Myocyte (in vitro differentiated cells): ENCODE data around the gene SEC23A. TPM values are rescaled to one million over a fixed set of nuclear protein-coding genes. Genes with fewer than 3 reads are reported as not detected.
"Not testable (repeated sequence)": the region's sequence is repeated elsewhere in the genome, so short reads cannot be mapped to it uniquely, and the experiment has no call there.

Experiments used
- DNase-seq: peaks from one replicate; pipeline ENCODE4 v3.0.0-alpha.2; 2012; ENCODE audit warnings: low read depth
- polyA plus RNA-seq: library from polyadenylated mRNA; unstranded; fragments of >200 nt; gene quantifications from one replicate; pipeline ENCODE4 v1.2.1, GENCODE V29; 2012; ENCODE audit warnings: missing spikeins
- total RNA-seq: library from RNA; depleted of rRNA; stranded (reverse); fragments of >200 nt; gene quantifications from 2 replicates; pipeline ENCODE4 v1.2.3, GENCODE V29; 2014

Gene SEC23A
- total RNA-seq = 140 and 184 TPM in 2 replicates
- polyA plus RNA-seq = 95.5 TPM

DNA sequence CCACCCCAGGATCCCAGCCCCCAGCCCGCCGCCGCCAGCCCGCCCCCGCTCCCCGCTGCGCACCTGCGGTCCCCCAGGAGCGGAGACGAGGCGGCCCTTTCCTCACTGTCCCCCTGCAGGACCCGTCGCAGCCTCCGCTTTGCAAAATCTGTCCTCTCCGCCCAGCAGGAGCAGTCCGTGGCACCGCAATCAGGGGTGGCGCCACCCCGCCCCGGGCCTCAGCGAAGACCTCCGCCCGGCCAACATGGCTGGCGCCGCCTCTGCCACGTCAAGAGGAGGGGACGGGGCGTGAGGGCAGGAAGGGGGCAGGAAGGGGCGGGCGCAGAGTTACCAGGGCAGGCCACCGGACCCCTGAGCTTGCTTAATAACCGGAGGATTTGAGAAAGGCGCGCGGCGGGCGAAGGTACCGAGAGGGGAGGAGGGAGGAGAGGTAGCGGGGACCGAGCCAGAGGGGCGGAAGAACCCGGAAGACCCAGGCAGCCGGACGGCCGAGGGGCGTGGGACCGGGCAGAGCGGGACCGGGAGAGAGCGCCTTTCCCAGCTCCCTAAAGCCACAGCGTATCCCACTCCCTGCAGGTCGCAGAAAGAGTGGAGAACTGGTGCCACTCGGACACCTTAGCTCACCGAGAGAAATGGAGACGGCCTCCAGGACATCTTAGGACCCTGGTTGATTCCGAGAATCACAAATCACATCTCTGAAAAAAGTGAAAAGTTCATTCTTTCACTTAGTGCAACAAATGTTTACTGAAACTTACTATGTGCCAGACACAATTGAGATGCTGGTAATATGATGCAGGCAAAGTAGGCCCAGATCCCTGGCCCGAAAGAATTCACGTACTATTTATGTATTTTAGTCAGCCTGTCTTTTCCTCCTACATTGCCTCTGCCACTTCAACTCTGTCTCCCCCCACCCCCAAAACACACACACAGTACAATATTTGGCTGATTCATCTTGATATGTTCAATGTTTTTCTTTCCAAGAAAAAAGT, at the start of gene SEC23A:
Gene SEC23A (minus strand): TSS at position 267 of the 989 bp plus-strand sequence. CDS start 7,117 bp downstream, outside the sequence.
- DNase-seq = peak; percentile 86

DNA sequence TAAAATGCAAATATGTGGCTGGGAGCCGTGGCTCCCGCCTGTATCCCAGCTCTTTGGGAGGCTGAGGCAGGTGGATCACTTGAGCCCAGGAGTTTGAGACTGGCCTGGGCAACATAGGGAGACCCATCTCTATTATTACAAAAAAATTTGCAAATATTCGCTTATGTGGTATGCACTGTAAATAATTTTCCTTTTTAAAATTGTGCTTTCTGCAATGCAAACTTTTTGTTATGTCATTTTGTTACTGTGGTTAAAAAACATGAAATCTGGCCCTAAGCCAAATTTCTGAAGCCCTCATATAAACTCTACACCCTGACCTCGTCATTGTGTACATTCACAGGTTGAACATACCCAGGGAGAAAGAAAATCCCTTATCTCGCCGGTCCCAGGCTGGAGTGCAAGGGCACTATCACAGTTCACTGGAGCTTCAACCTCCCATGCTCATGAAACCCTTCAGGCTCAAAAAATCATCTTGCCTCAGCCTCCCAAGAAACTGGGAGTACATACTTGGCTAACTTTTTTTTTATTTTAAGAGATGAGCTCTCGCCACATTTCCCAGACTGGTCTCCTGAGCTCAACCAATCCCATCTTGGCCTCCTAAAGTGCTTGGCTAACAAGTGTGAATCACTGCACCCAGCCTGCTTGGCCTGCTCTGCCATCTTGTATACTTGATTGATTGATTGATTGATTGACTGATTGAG, 42.4 kb upstream of the SEC23A start:
- no peak for DNase-seq

DNA sequence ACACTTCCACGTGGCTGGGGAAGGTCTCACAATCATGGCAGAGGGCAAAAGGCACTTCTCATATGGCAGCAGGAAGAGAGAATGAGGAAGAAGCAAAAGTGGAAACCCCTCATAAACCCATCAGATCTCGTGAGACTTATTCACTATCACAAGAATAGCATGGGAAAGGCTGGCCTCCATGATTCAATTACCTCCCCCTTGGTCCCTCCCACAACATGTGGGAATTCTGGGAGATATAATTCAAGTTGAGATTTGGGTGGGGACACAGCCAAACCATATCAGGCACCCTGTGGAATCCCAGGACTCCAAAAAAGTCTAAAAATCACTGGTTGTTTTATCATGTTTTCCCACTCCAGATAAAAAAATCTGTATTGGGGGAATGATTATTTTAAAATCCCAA, 40.2 kb upstream of the SEC23A start:
- not testable (repeated sequence) for DNase-seq

DNA sequence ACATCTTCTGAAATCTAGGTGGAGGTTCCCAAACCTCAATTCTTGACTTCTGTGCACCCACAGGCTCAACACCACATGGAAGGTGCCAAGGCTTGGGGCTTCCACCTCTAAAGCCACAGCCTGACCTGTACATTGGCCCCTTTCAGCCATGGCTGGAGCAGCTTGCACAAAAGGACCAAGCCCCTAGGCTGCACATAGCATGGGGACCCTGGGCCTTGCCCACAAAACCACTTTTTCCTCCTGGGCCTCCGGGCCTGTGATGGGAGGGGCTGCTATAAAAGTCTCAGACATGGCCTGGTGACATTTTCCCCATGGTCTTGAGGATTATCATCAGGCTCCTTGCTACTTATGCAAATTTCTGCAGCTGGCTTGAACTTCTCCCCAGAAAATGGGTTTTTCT, 38.6 kb upstream of the SEC23A start:
- not testable (repeated sequence) for DNase-seq

DNA sequence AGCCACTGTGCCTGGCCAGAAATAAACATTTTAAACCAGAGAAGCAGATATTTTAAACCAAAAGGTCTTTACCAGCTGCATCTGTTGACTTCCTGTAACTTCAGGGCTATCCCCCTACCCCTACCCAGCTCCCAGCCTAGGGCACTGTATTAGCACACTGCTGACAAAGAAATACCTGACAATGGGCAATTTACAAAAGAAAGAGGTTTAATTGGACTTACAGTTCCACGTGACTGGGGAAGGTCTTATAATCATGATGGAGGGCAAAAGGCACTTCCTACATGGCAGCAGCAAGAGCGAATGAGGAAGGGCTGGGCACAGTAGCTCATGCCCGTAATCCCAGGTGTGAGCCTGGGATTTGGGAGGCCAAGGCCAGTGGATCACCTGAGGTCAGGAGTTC, 37.1 kb upstream of the SEC23A start:
- no peak for DNase-seq

DNA sequence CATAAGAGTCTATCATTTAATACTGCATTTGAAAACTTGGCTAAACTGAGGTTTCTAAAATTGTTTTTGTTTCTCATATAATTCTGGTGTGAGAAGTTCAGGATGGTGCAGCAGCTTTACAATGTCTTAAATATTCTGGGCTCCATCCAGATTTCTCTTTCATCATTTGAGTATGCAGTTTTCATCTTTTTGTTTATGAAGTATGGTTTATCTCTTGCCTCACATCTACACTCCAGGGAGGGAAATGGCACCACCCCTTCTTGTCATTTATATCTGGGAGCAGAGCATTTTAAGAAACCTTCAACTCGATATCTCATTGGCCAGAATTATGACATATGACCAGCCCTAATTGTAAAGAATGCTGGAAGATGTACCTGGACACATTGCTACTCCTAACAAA, 35.4 kb upstream of the SEC23A start:
- no peak for DNase-seq

DNA sequence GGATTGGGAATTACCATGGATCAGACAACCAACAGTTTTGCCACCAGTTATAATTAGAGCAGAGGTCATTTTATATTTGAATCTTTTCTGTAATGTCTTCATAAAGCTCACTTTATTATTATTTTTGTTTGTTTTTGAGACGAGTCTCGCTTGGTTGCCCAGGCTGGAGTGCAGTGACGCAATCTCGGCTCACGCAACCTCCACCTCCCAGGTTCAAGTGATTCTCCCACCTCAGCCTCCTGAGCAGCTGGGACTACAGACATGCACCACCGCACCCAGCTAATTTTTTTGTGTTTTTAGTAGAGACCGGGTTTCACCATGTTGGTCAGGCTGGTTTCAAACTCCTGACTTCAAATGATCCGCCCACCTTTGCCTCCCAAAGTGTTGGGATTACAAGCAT, 34.8 kb upstream of the SEC23A start:
- not testable (repeated sequence) for DNase-seq

DNA sequence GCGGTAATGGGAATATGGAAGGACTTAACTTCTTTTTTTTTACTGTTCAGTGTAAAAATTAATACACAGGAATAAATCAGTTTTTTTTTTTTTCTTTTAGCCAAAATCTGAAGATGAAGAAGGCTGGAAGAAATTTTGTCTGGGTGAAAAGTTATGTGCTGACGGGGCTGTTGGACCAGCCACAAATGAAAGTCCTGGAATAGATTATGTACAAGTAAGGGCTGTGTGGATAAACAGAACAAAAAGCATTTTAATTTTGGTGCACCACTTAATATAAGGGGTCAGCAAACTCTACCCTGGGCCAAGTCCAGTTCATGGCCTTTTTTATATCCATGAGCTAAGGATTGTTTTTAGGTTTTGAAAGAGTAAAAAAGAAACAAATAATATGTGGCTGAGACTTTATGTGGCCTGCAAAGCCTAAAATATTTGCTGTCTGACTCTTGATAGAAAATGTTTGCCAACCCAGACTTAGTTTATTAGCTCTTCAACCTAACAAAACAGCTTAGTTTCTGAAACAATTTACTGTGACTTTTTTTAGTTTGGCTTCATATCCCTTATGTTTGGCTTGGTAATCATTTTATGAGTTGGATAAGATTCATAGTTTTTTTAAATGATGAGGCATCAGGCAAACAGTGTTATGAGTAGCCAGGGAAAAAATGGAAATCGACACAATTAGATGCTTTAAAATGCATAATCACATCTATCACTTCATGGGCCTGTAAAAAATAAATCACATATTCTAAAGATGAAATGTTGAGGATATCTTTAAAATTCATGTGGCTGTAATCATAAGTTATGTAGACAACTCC, 19.5 kb upstream of the SEC23A start:
- no peak for DNase-seq

DNA sequence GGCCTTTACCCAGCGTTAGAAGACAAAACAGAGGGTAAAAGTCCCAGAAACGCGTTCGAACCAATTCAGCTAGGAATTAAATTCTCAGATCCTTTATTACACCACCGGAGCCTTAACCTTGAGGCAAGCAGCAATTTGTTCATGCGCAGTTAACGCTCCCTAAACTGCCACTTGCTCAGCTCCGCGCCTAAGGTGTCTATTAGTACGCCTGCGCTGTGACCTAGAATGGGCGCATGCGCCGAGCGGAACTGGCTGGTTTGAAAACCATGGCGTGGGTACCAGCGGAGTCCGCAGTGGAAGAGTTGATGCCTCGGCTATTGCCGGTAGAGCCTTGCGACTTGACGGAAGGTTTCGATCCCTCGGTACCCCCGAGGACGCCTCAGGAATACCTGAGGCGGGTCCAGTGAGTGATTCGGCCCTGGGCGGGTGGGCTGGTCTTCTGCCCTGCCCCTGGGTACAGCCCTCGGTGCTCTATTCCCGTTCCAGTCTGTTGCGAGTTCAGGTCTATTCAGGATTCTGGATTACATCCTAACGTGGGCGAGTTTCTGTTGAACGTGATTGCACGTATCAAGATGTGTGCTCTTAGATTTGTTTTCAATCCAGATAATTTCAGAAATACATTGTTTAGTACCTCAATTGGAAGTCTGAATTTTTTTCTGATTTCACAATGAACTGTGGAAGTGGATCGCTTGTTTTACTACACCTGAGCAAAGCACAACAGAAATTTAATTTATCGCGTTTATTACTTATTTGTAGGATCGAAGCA, 11.2 kb upstream of the SEC23A start, which contains the start of gene GEMIN2:
Gene GEMIN2 (plus strand): TSS at position 251 of the 766 bp plus-strand sequence. CDS start 16 bp downstream, at position 267.
- DNase-seq = peak; percentile 97

DNA sequence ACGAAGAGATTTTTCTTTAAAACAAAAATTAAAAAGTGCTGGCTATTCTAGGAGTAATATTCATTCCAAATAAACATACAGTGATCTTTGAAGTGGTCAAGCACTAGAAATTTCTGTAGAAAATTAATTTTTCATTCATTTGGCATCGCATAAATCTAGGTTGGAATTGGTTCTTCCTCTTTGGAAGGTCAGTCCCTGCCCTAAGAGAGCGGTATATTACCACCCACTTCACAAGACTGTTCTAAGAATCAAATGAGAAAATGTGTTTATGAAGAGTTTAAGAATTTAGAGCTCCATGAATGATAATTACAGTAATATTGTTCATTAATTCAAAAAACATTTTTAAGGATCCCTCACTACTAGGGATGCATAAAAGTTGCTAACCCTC, 10.6 kb upstream of the SEC23A start:
- DNase-seq = no peak

DNA sequence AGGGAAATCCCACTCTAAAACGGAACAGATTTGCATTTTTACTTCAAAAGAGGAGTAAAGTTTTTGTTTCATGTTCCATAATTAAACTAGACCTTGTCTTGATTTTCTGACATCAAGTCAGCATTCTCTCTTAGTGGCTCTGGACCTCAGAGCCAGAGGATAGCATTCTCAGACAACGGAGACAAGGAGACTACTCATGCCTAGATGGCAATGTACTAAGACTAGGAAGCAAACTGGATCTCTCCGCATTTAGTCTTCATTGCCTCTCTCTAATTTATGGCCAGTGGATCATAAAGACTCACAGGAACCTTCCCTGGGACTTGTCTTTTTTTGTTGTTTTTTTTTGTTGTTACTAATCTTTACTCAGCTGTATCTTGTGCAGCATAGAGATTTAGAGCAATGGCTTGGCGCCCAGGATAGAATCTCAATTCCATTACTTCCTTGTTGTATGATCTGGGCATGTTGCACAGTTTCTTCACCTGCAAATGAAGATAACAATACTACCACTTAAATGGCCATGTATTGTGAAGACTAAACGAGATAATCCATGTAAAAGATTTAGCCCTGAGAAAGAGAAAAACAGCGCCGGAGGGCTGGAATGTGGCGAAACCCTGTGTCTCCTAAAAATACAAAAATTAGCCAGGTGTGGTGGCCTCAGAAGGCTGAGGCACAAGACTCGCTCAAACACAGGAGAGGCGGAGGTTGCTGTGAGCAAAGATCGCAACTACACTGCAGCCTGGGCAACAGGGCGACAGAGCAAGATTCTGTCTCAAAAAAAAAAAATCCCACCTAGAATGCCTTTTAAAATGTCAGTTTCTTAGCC, 7.1 kb upstream of the SEC23A start:
- no peak for DNase-seq

DNA sequence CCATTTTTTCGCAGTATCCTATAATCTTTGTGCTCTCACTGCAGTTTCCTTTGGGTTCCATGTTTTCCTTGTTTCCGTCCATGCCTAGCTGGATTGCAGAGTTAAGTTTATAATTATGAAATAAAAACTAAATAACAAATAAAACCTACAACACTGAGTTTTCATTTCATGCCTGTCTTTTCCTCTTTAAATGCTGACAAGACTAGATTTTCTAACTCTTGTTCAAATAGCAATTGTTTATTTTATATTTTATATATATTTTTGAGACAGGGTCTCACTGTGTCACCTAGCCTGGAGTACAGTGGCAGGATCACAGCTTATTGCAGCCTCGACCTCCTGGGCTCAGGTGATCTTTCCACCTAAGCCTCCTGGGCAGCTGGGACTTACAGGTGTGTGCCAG, 5.8 kb upstream of the SEC23A start:
- no peak for DNase-seq

DNA sequence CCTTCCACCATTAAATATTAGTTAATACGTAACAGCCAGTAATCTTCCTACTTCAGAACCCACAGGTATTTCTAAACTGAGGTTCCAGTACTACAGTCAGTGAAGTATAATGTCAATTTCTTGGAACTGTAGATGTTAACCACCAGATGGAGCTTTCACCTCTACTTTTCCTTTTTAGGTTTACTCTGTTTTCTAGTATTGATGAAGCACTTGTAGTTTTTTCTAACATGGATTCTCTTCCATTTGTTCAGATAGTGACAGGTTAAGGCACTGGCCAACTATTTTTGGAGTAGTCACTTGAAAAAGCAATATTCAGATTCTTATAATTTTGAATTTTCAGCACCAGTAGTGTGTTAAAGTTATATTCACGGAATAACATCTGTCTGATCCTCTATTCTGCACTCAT, 4.6 kb upstream of the SEC23A start:
- DNase-seq = peak; percentile 46

DNA sequence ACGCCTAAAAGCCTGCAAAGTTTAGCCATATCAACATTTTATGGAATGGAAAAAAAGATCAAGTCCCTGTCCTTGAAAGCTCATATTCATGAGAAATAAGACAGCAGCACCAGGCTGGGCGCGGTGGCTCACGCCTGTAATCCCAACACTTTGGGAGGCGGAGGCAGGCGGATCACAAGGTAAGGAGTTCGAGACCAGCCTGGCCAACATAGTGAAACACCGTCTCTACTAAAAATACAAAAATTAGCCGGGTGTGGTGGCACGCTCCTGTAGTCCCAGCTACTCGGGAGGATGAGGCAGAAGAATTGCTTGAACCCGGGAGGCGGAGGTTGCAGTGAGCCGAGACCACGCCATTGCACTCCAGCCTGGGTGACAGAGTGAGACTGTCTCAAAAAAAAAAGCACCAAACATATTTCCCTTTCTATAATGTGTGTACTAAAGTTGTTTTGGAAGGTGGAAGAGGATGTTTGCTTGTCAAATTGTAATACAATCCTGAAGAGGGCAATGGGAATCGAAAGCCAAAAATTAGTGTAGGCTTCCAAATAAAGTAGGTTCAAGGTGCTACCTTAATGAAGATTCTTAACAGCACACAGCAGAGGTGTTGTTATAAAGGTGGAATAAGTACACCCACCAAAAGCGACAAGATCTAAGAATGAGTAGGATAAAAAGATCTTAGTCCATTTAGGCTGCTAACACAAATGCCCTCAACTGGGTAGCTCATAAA, 1.2 kb upstream of the SEC23A start:
- DNase-seq = not testable (repeated sequence)

DNA sequence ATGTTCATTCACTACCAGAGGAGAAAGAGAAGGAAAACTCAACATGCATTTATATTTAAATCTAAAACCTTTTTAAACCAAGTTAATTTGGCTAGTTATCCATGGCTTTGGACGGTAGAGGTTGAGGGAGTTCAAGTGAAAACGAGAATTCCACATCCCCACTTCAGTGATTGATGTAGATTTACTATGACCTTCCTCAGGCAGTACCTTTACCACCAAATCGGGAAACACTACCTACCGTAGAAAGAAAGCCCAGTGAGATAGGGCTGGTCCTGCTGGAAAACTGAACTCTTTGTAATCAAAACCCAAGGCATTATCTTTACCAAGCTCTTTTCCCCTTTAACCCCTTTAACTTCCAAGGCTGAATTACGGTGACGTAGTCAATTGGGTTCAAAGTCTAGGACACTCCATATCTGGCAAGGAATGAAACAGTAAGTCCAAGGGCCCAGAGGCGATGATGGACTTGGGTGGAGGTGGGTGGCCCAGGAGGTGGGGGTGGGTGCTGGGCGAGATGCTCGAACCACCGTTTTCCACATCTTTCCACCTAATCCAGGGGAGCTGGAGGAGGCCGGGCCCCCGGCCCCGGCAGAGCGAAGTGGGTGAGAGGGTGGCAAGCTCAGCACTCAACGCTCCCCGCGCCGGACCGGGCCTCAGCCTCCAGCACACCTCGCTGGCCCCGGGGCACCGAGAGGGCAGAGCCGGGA, 618 bp downstream of the SEC23A start:
- DNase-seq = peak; percentile 30

DNA sequence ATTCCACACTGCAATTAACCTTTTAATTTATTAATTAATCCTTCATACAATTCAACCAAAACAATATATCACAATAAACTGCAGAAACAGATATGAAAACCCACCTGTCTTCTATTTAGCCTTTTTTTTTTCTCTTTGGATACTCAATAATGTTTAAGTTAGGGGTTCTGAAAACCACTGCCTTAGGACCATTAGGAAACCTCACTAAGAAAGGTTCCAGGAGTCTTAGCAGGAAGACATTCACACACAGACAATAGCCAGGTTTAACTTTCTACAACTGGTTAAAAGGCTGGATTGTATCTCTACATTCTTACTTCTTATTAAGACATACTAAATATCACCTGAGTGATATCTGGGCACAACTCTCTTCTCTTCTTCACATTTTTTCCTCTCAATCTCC, 3.3 kb downstream of the SEC23A start:
- no peak for DNase-seq

DNA sequence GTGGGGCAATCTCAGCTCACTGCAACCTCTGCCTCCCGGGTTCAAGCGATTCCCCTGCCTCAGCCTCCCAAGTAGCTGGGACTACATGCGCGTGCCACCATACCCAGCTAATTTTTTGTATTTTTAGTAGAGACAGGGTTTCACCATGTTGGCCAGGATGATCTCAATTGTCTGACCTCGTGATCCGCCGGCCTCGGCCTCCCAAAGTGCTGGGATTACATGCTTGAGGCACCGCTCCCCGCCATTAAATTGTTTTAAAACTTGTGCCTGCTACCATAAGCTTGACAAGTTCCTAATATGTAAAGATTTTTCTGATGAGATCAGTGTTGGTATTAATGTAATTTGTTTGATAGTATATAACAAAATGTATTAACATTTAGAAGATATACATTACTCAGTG, 3.8 kb downstream of the SEC23A start:
- not testable (repeated sequence) for DNase-seq

DNA sequence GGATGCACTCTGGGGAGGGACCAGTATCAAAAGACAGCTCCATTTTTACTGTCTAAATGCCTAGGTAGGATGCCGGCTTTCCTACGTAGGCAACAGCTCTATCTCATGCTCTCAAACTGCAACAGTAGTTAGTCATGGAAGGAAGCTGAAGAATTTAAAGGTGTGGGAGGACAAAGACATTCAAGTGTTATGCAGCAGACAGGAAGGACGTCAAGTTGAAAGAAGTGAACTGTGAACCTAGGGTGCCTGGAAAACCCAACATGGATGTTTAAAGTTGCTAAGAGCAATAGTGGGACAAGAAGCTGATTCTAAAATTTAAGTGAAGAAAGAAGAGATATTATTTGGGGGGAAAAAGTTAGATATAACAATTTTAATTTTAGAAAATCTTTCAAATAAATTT, 5.9 kb downstream of the SEC23A start:
- DNase-seq = no peak
